CD4-positive, alpha-beta memory T cell (primary cell): ENCODE data around the gene FBXO21. TPM values are rescaled to one million over a fixed set of nuclear protein-coding genes. Genes with fewer than 3 reads are reported as not detected.

Experiments used
- CTCF ChIA-PET: fragments of 350-600 bp; sonication (Branson Sonifier 250); formaldehyde crosslinking; loops from one replicate; lab custom pipeline; 2021; ENCODE audit warnings: inconsistent platforms; ENCODE audit not compliant: partially characterized antibody; lab: Charles Lee
- POLR2A ChIA-PET: fragments of 350-600 bp; sonication (Branson Sonifier 250); formaldehyde crosslinking; loops from one replicate; lab custom pipeline; 2021; ENCODE audit not compliant: partially characterized antibody; lab: Charles Lee
- DNase-seq, 5 donors: peaks; one replicate each; pipeline versions ENCODE4 v3.0.0 to v3.0.0-alpha.2; 2020 to 2022; ENCODE audit warnings: mixed read lengths in 1 of 5
- H3K27ac ChIP-seq: one replicate; pipeline ENCODE4 v1.7.0; 2013; ENCODE audit warnings: low read depth, low read length
- H3K27me3 ChIP-seq: 2 replicates; pipeline ENCODE4 v1.7.0; 2013; ENCODE audit warnings: mild to moderate bottlenecking, low read length, moderate library complexity; ENCODE audit not compliant: insufficient read depth
- H3K36me3 ChIP-seq: 2 replicates; pipeline ENCODE4 v1.7.0; 2013; ENCODE audit warnings: mild to moderate bottlenecking, low read length, moderate library complexity; ENCODE audit not compliant: insufficient read depth
- H3K4me1 ChIP-seq: 2 replicates; pipeline ENCODE4 v1.7.0; 2013; ENCODE audit warnings: mild to moderate bottlenecking, low read length, moderate library complexity; ENCODE audit not compliant: insufficient read depth
- H3K4me3 ChIP-seq, 2 donors: one replicate each; pipeline ENCODE4 v1.7.0; 2013; ENCODE audit warnings: low read length in 2 of 2, mild to moderate bottlenecking in 1 of 2
- H3K9me3 ChIP-seq, 2 donors: one replicate each; pipeline ENCODE4 v1.7.0; 2013; ENCODE audit warnings: low read length in 2 of 2, control low read depth in 1 of 2; ENCODE audit not compliant: control insufficient read depth in 1 of 2
- H3K27ac Mint-ChIP-seq, 7 donors: one replicate each; pipeline ENCODE4 v1.8.0; 2020 to 2021; ENCODE audit warnings: mixed read lengths in 7 of 7, mild to moderate bottlenecking in 6 of 7, inconsistent platforms in 3 of 7, moderate library complexity in 3 of 7
- H3K27me3 Mint-ChIP-seq, 2 donors: one replicate each; pipeline ENCODE4 v1.8.0; 2020 to 2021; ENCODE audit warnings: mixed read lengths in 2 of 2
- H3K36me3 Mint-ChIP-seq, 2 donors: one replicate each; pipeline ENCODE4 v1.8.0; 2020 to 2021; ENCODE audit warnings: mixed read lengths in 2 of 2, inconsistent platforms in 1 of 2, mild to moderate bottlenecking in 1 of 2
- H3K4me1 Mint-ChIP-seq, 4 donors: one replicate each; pipeline ENCODE4 v1.8.0; 2020 to 2021; ENCODE audit warnings: mixed read lengths in 4 of 4, mild to moderate bottlenecking in 1 of 4
- H3K4me3 Mint-ChIP-seq, 8 donors: one replicate each; pipeline ENCODE4 v1.8.0; 2020 to 2021; ENCODE audit warnings: mixed read lengths in 8 of 8, mild to moderate bottlenecking in 7 of 8, moderate library complexity in 6 of 8, inconsistent platforms in 3 of 8
- H3K9me3 Mint-ChIP-seq, 8 donors: one replicate each; pipeline ENCODE4 v1.8.0; 2020 to 2021; ENCODE audit warnings: mixed read lengths in 8 of 8, mild to moderate bottlenecking in 5 of 8, inconsistent platforms in 3 of 8, moderate library complexity in 1 of 8
- intact Hi-C: fragments of 100-400 bp; cut with micrococcal nuclease; formaldehyde crosslinking; loops from one replicate; pipeline ENCODE4 v1.15.1; 2023
- polyA plus RNA-seq, 2 donors: library from polyadenylated mRNA; unstranded; fragments of 300-500 nt; fragmentation: Illumina TruSeq; gene quantifications; one replicate each; pipeline ENCODE4 v1.2.3, GENCODE V29; 2021
- total RNA-seq, 2 experiments: library from RNA; stranded (reverse); gene quantifications; one replicate each; pipeline ENCODE4 v1.2.3, GENCODE V29; 2021

The FBXO21 gene
- total and polyA plus RNA-seq, 4 experiments from 2014 or later: 41.9 to 61.4 (median 49.9) TPM

DNA sequence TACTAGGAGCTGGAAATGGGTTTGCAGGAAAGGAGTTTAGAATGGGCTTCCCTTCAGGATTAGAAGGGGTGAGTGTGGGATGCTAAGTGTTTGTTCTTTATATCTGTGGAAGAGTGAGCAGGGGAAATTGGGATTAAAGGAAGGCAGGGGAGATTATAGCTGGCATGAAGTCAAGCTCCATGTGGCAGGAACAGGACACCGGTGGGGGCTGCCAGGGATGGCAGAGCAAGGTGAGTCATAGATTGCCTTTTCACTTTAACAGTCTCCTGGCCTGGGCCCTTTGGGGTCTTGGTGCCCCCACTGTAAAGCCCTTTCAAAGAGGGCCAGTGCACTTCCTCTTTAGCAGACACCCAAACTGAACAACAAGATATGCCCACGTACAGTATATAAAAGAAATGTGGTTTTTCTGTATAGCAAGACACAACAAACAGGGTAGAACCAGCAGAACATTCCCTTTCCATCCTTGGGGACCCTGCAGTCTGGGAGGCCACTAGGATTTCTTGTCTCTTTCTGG, 23.1 kb upstream of the FBXO21 start:
- H3K4me1 Mint-ChIP-seq: no peaks in the 10 kb centered on the region
- H3K9me3 Mint-ChIP-seq: no peaks in the 10 kb centered on the region
- no peak for DNase-seq
- no peaks in the 10 kb centered on the region for H3K4me1 ChIP-seq
- POLR2A ChIA-PET: no interaction called here
- H3K4me3 Mint-ChIP-seq: no peak overlapping the region
- no peaks in the 10 kb centered on the region for H3K36me3 Mint-ChIP-seq
- H3K27me3 Mint-ChIP-seq: peaks cover 10 to 18% of the 10 kb centered on the region in 2 donors
- H3K27me3 ChIP-seq: no peaks in the 10 kb centered on the region
- no peaks in the 10 kb centered on the region for H3K9me3 ChIP-seq
- no peaks in the 10 kb centered on the region for H3K36me3 ChIP-seq
- H3K4me3 ChIP-seq: no peak overlapping the region
- H3K27ac Mint-ChIP-seq: no peak overlapping the region
- CTCF ChIA-PET: interaction anchor here (0.6 to 6.1 kb wide), 11 partner anchors 7 to 776 kb away, joined by 3 to 30 read pairs (median 3); no protein-coding TSS in a partner anchor
- intact Hi-C loops: no loop called here
- H3K27ac ChIP-seq: no peak overlapping the region

DNA sequence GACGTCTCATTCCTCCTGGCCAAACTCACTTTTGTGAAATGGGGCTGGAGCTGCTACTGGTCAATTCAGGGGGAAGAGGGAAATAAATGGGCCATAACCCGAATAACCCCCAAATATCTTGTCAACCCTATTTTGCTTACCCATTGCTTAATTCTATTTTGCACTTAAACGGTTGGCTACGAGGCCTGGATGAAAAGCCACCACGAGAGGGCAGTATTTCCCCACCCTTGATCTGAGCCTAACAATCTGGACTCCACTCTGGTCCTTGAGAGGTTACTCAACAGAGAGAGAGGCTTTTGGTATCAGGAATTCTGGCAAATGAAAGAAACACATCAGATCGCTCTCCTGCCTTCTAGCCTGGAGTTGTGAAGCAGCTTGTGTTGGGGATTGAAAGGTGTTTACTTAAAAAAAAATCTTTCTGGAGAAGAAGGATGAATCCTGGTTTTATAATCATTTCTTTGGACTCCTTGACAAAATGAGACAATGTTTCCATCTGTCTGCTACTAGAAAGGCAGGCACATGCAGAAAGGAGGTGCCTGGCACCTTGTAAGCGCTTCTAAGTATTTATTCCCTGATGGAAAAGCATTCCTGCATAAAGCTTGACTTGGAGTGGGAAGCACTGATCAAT, 22.4 kb upstream of the FBXO21 start:
- Mint-ChIP-seq H3K4me3 (no peak overlapping the region), H3K4me1 (no peaks in the 10 kb centered on the region), H3K27me3 (peaks cover 12 to 19% of the 10 kb centered on the region in 2 donors), H3K27ac (no peak overlapping the region), H3K36me3 (no peaks in the 10 kb centered on the region), H3K9me3 (no peaks in the 10 kb centered on the region)
- ChIA-PET CTCF (interaction anchor here (0.6 to 6.1 kb wide), 12 partner anchors 8 to 776 kb away, joined by 3 to 30 read pairs (median 4); no protein-coding TSS in a partner anchor), POLR2A (no interaction called here)
- Histone ChIP-seq H3K4me3 (no peak overlapping the region), H3K36me3 (no peaks in the 10 kb centered on the region), H3K4me1 (no peaks in the 10 kb centered on the region), H3K27ac (no peak overlapping the region), H3K27me3 (no peaks in the 10 kb centered on the region), H3K9me3 (no peaks in the 10 kb centered on the region)
- peak; percentile 36 to 48 (median 43) for DNase-seq
- intact Hi-C loops: no loop called here

DNA sequence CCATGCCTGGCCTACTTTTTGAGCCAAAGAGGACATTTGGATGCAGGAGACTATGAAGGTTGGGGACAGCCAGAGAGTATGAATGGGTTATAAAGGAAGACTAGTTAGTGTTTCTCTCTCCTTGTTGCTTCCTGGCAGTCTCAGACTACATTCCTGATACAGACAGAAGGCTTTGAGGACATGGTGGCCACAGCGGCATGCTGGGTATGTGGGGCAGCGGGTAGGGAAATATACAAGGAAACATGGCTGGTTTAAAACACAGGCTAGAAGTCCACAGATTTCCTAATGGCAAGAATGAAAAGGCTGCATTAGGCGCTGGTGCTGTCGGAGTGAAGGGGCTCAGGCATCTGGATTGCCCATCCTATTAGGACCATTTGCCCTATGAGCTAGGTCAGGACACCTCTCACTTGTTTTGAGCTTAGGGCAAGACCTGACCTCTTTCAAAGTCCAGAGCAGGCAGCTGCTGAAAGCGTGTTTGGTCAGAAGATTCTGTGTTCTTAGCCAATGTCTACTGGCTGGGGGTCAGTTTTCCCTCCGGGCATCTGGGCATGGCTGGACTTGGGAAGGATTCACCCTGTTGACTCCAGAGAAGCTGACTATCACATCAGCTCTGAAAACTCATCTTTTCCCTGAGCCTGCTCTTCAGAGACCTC, 20.1 kb upstream of the FBXO21 start:
- no peaks in the 10 kb centered on the region for H3K4me1 Mint-ChIP-seq
- H3K9me3 Mint-ChIP-seq: no peaks in the 10 kb centered on the region
- POLR2A ChIA-PET: no interaction called here
- DNase-seq: no peak
- H3K36me3 Mint-ChIP-seq: no peaks in the 10 kb centered on the region
- Histone ChIP-seq H3K4me3 (no peak overlapping the region), H3K9me3 (no peaks in the 10 kb centered on the region), H3K4me1 (no peaks in the 10 kb centered on the region), H3K27ac (no peak overlapping the region), H3K36me3 (no peaks in the 10 kb centered on the region), H3K27me3 (no peaks in the 10 kb centered on the region)
- CTCF ChIA-PET: interaction anchor here (0.9 to 6.1 kb wide), 5 partner anchors 10 to 627 kb away, joined by 3 to 30 read pairs (median 14); no protein-coding TSS in a partner anchor
- no peak overlapping the region for H3K27ac Mint-ChIP-seq
- H3K27me3 Mint-ChIP-seq: peaks cover 8 to 18% of the 10 kb centered on the region in 2 donors
- no peak overlapping the region for H3K4me3 Mint-ChIP-seq
- intact Hi-C loops: no loop called here

DNA sequence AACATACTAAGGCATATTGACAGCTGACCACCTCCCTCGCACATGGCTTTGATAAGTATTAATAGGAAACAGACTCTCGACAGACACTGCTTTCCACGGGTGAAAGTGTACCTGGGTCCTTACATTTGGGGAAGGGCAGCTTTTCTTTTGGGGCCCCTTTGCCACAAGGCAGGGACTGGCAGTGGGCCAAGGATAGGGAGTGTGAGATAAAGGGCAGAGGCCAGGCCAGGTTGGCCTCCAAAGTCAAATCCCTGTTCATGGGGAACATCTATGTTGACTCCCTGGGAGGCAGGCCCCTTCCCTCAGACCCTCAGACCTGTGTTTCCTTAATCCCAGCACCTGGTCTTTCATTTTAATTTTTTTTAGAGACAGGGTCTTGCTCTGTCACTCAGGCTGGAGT, 19.4 kb upstream of the FBXO21 start:
- POLR2A ChIA-PET: no interaction called here
- Mint-ChIP-seq H3K4me3 (no peak overlapping the region), H3K36me3 (no peaks in the 10 kb centered on the region), H3K9me3 (no peaks in the 10 kb centered on the region), H3K27ac (no peak overlapping the region), H3K4me1 (no peaks in the 10 kb centered on the region), H3K27me3 (peaks cover 11 to 18% of the 10 kb centered on the region in 2 donors)
- Histone ChIP-seq H3K4me1 (no peaks in the 10 kb centered on the region), H3K27ac (no peak overlapping the region), H3K4me3 (no peak overlapping the region), H3K27me3 (no peaks in the 10 kb centered on the region), H3K9me3 (no peaks in the 10 kb centered on the region), H3K36me3 (no peaks in the 10 kb centered on the region)
- intact Hi-C loops: no loop called here
- no peak for DNase-seq
- CTCF ChIA-PET: interaction anchor here (1.1 to 3.9 kb wide), 2 partner anchors 11 to 627 kb away, joined by 3 to 14 read pairs; no protein-coding TSS in a partner anchor

DNA sequence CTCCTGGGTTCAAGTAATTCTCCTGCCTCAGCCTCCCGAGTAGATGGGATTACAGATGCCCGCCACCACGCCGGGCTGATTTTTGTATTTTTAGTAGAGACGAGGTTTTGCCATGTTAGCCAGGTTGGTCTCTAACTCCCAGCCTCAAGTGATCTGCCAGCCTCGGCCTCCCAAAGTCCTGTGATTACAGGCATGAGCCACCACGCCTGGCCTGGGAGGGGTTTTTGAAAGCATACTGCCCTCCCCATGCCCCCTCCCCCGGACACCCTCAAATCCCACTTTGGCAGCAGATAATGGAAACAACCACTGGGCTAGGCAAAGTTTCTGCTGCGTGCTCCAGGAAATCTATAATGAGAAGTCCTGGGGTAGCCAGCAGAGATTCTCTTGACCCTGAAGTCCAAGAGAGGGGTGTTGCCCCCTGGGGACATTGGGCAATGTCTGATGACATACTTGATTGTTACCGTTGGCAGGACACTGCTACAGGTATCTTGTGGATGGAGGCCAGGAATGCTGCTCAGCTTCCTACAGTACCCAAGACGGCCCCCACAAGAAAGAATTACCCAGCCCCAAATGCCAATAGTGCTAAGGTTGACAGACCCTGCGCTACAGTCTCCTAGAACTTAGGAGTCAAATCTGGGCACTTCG, 18.7 kb upstream of the FBXO21 start:
- POLR2A ChIA-PET: no interaction called here
- no peaks in the 10 kb centered on the region for H3K4me1 Mint-ChIP-seq

DNA sequence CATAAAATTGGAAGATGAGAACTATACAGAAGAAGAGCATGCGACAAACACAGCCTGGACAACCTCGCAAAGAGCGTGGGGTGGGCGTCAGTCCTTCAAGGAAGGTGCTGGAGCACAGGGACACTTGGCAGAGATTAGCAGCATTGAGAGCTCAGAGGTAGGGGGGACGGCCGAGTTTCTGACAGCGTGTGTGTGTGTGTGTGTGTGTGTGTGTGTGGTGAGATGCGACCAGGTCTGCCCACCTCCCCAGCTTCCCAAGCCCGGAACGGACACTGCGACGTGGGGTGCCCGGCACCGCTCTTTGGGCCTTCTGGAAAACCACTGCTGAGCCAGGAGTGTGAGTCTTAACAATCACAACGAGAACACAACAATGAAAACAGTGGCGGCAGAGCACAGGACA, 17.9 kb upstream of the FBXO21 start:
- Mint-ChIP-seq H3K36me3 (no peaks in the 10 kb centered on the region), H3K4me1 (no peaks in the 10 kb centered on the region), H3K4me3 (no peak overlapping the region), H3K27me3 (peaks cover 11 to 18% of the 10 kb centered on the region in 2 donors), H3K9me3 (no peaks in the 10 kb centered on the region), H3K27ac (no peak overlapping the region)
- intact Hi-C loops: no loop called here
- POLR2A ChIA-PET: no interaction called here
- Histone ChIP-seq H3K4me1 (no peaks in the 10 kb centered on the region), H3K4me3 (no peak overlapping the region), H3K27me3 (no peaks in the 10 kb centered on the region), H3K36me3 (no peaks in the 10 kb centered on the region), H3K9me3 (no peaks in the 10 kb centered on the region), H3K27ac (no peak overlapping the region)
- DNase-seq: no peak
- CTCF ChIA-PET: no interaction called here

More for the DNA sequence above, 18.7 kb upstream of the FBXO21 start:
- Mint-ChIP-seq H3K27me3 (peaks cover 11 to 18% of the 10 kb centered on the region in 2 donors), H3K36me3 (no peaks in the 10 kb centered on the region), H3K27ac (no peak overlapping the region), H3K9me3 (no peaks in the 10 kb centered on the region), H3K4me3 (no peak overlapping the region)
- H3K9me3 ChIP-seq: no peaks in the 10 kb centered on the region
- H3K4me1 ChIP-seq: no peaks in the 10 kb centered on the region
- no peaks in the 10 kb centered on the region for H3K27me3 ChIP-seq
- DNase-seq: no peak
- H3K27ac ChIP-seq: no peak overlapping the region
- H3K36me3 ChIP-seq: no peaks in the 10 kb centered on the region
- H3K4me3 ChIP-seq: no peak overlapping the region
- CTCF ChIA-PET: interaction anchor here (1.1 kb wide), 1 partner anchor 628 kb away, joined by 3 read pairs; no protein-coding TSS in a partner anchor
- intact Hi-C loops: no loop called here

DNA sequence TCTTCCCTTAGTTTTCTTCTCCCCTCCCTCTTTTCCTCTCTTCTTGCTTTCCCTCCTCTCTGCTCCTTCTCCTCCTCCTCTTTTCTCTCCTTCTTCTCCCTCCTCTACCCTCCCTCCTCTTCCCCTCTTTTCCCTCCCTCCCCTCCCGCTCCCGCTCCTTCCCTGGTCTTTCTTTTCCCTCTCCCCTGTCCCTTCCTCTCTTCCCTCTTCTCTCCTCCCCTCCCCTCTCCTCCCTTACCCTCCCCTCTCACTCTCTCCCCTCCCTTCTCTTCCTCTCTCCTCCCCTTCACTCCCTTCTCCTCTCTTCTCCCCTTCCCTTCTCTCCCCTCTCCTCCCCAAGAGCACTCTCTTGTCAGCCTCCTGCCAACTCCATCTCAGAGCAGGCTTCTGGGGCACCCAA, 17.4 kb upstream of the FBXO21 start:
- no peak for DNase-seq
- no peaks in the 10 kb centered on the region for H3K9me3 Mint-ChIP-seq
- H3K36me3 Mint-ChIP-seq: no peaks in the 10 kb centered on the region
- H3K36me3 ChIP-seq: no peaks in the 10 kb centered on the region
- POLR2A ChIA-PET: no interaction called here
- H3K27me3 ChIP-seq: no peaks in the 10 kb centered on the region
- no peaks in the 10 kb centered on the region for H3K9me3 ChIP-seq
- H3K4me3 Mint-ChIP-seq: no peak overlapping the region
- peaks cover 11 to 16% of the 10 kb centered on the region in 2 donors for H3K27me3 Mint-ChIP-seq
- H3K4me3 ChIP-seq: no peak overlapping the region
- CTCF ChIA-PET: no interaction called here
- intact Hi-C loops: no loop called here
- no peaks in the 10 kb centered on the region for H3K4me1 Mint-ChIP-seq
- no peak overlapping the region for H3K27ac Mint-ChIP-seq
- H3K4me1 ChIP-seq: no peaks in the 10 kb centered on the region
- no peak overlapping the region for H3K27ac ChIP-seq
